Ishikawa (cell line): ENCODE results near the gene CREB3L2.

ENCODE experiments used
- FOXM1 ChIP-seq: IDR thresholded peaks from 2 replicates; pipeline ENCODE4 v1.6.1; 2012; ENCODE audit warnings: low read depth, borderline replicate concordance
- TAF1 ChIP-seq: IDR thresholded peaks from 2 replicates; pipeline ENCODE4 v1.6.1; 2012; ENCODE audit warnings: low read depth, mild to moderate bottlenecking
- TEAD4 ChIP-seq: IDR thresholded peaks from 2 replicates; pipeline ENCODE4 v1.6.1; 2012
- YY1 ChIP-seq: IDR thresholded peaks from 2 replicates; pipeline ENCODE4 v1.6.1; 2012; ENCODE audit warnings: low read depth

DNA sequence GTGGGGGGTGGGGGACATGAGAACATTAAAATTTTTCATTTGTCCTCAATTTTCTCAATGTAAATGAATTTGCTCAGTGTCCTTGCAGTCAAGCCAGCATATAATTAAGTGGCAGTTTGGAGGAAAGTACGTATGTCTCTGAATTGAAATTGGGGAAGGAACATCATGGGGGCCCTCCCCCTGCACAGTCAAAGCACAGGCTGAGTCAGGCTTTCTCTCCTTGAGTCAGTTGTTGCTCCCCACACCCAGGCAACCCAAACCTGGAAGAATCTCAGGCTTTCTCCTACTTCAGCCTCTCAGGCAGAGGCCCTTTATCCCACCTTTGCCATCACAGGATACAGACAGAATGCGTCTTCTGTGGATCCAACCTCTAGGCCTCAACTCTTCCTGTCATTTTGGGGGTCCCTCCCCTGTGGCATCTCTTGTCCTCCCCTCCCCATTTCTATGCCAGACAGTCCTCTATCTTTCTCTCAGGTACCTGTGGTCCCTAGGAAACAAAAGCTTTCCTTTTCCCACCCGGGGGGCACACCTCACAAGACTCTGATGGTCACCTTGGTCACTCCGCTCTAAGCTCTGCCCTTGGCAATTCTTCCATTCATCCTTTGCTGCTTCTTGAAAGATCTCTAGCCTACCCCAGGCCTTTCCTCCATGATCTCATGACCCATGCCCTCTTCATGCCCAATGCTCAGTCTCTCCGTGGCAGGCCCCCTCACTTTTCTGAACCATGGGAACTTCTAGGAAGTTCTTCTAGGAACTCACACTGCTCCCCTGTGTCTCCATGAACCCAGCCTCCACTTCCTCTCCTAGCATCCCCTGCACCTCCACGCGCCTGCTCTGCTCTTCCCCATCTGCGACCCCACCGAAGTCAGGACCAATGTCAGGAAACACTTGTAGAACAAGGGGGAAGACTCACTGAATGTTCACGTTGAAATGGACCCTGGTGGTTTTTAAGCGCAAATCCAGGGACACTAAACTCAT is 40.4 kb downstream of the CREB3L2 start:
- TF ChIP-seq FOXM1, result no peak
- no peak for TF ChIP-seq YY1
- TF ChIP-seq TAF1, result no peak
- no peak for TF ChIP-seq TEAD4
